ENCODE measurements around the gene VSIG10L.

VSIG10L gene

DNA sequence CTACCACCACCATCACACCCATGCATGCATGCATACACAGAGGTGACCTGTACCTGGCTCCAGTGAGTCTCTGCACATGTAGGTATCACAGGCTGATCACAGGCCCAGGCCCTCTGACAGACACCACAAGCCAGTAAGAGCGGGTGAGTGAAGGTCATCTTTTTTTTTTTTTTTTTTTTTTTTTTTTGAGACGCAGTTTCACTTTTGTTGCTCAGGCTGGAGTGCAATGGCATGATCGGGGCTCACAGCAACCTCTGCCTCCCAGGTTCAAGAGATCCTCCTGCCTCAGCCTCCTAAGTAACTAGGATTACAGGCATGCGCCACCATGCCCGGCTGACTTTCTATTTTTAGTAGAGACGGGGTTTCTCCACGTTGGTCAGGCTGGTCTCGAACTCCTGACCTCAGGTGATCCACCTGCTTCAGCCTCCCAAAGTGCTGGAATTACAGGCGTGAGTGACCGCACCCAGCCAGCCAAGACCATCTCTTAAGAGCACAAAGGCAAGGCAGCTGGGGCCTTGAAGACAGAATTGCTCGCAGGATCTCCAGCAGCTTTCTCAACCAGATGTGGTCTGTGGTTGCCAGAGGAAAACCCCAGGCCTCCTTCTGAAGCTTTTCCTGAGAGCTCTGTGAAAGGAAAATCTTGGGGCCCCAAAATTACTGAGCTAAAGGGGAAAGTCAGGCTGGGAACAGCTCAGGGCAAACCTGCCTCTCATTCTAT lies 33.7 kb upstream of the VSIG10L start:
- 76% methylated on average over 10 of the region's 11 CpGs for WGBS

DNA sequence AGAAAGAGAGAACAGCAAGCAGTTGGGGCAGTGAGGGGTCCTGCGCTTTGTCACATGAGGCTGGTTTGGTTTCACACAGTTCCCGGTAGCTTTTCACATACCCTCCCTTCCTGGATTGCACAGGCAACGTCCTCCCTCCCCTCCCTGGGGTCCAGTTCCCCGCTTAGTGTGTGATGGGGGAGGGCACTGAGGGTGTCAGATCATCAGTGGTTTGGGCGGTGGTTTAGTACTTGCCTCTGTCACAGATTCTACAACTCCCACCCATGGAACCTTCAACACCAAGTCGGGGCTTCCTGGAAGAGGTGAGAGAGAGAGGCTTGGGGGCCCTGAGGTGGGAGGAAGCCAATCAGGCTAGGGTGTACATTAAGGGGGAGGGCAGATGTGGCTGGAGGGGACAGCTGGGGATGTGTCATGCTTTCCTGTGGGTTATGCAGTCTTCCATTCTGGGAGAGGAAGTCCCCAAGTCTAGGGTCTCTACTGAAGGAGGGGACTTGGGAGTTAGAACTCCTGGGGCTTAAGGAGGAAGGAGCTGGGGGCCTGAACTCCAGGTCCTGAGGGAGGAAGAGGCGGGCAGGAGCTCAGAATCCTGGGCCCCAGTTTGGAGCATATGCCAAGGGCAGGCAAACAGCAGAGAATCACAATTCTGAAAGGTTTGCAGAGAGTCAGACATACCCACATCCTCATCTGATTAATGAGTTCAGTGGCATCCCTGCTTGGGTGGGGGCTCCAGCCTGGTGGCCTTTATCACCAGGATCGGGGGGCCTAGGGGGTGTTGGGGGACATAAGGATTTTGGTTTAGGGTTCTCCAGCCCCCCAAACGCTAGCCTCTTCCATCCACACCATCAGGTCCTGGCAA lies 30.9 kb upstream of the VSIG10L start, which contains the start of gene NKG7:
Gene NKG7 (minus strand): TSS at position 6 of the 856 bp plus-strand sequence. CDS start 119 bp downstream, outside the sequence.
- no peak for DNase-seq
- Histone ChIP-seq H3K4me2 (ENCODE audit: low read length, poor library complexity, severe bottlenecking) (no peak within 1 kb of the TSS), H2BK12ac (ENCODE audit: low read length in 2 of 2) (no peak within 1 kb of the TSS), H2BK5ac (ENCODE audit: low read depth, low read length, poor library complexity, severe bottlenecking) (no peak within 1 kb of the TSS), H3K9ac (ENCODE audit: low read length) (no peak within 1 kb of the TSS), H3K23ac (ENCODE audit: low read length in 2 of 2) (no peak within 1 kb of the TSS), H3K4me3 (ENCODE audit: insufficient read depth in 1 of 2, low read depth in 1 of 2, low read length in 2 of 2) (no peak within 1 kb of the TSS), H3K27ac (ENCODE audit: low read length, poor library complexity, severe bottlenecking) (no peak within 1 kb of the TSS), H4K91ac (ENCODE audit: low read length) (no peak within 1 kb of the TSS), H3K14ac (ENCODE audit: low read length in 2 of 2) (no peak within 1 kb of the TSS), H3K4ac (ENCODE audit: low read depth in 1 of 2, low read length in 2 of 2) (no peak within 1 kb of the TSS), H2AK5ac (ENCODE audit: low read length, severe bottlenecking) (no peak within 1 kb of the TSS), H2BK15ac (ENCODE audit: low read depth, poor library complexity, severe bottlenecking) (no peak within 1 kb of the TSS), H3K27me3 (ENCODE audit: control insufficient read depth in 1 of 2, insufficient read depth in 1 of 2, low read length in 2 of 2) (peaks cover 4 to 20% of the 10 kb centered on the region in 2 experiments), H3K36me3 (ENCODE audit: control insufficient read depth in 1 of 2, insufficient read depth in 2 of 2, low read depth in 1 of 2, low read length in 2 of 2) (no peaks in the 10 kb centered on the region), H3K18ac (ENCODE audit: low read depth in 1 of 2, low read length in 2 of 2) (no peak within 1 kb of the TSS), H2AFZ (ENCODE audit: low read depth, low read length) (no peak within 1 kb of the TSS), H4K8ac (ENCODE audit: low read length) (no peak within 1 kb of the TSS), H3K79me1 (replicated peaks; ENCODE audit: low read length, poor library complexity, severe bottlenecking) (peaks cover 6% of the 10 kb centered on the region), H3K4me1 (ENCODE audit: control insufficient read depth, insufficient read depth, low read depth, low read length) (peaks cover 8% of the 10 kb centered on the region), H3K9me3 (ENCODE audit: control insufficient read depth, low read length) (no peaks in the 10 kb centered on the region), H2BK120ac (ENCODE audit: low read depth, low read length) (no peak within 1 kb of the TSS)
- WGBS: 79% methylated on average over 6 of the region's 9 CpGs

More for the DNA sequence above, 33.7 kb upstream of the VSIG10L start:
- no peak overlapping the region for H3K4me3 ChIP-seq (ENCODE audit: insufficient read depth in 1 of 2, low read depth in 1 of 2, low read length in 2 of 2)
- H3K79me1 ChIP-seq (replicated peaks; ENCODE audit: low read length, poor library complexity, severe bottlenecking): no peaks in the 10 kb centered on the region
- H3K9ac ChIP-seq (ENCODE audit: low read length): no peak overlapping the region
- DNase-seq: no peak
- no peaks in the 10 kb centered on the region for H3K4me1 ChIP-seq (ENCODE audit: control insufficient read depth, insufficient read depth, low read depth, low read length)
- H4K8ac ChIP-seq (ENCODE audit: low read length): no peak overlapping the region
- H3K18ac ChIP-seq (ENCODE audit: low read depth in 1 of 2, low read length in 2 of 2): no peak overlapping the region
- no peak overlapping the region for H2BK5ac ChIP-seq (ENCODE audit: low read depth, low read length, poor library complexity, severe bottlenecking)
- no peak overlapping the region for H3K4me2 ChIP-seq (ENCODE audit: low read length, poor library complexity, severe bottlenecking)
- no peak overlapping the region for H2AFZ ChIP-seq (ENCODE audit: low read depth, low read length)
- no peaks in the 10 kb centered on the region for H3K9me3 ChIP-seq (ENCODE audit: control insufficient read depth, low read length)
- no peak overlapping the region for H3K14ac ChIP-seq (ENCODE audit: low read length in 2 of 2)
- H2AK5ac ChIP-seq (ENCODE audit: low read length, severe bottlenecking): no peak overlapping the region
- H2BK120ac ChIP-seq (ENCODE audit: low read depth, low read length): no peak overlapping the region
- H2BK15ac ChIP-seq (ENCODE audit: low read depth, poor library complexity, severe bottlenecking): no peak overlapping the region
- no peak overlapping the region for H3K4ac ChIP-seq (ENCODE audit: low read depth in 1 of 2, low read length in 2 of 2)
- no peak overlapping the region for H4K91ac ChIP-seq (ENCODE audit: low read length)
- no peak overlapping the region for H2BK12ac ChIP-seq (ENCODE audit: low read length in 2 of 2)
- no peaks in the 10 kb centered on the region for H3K36me3 ChIP-seq (ENCODE audit: control insufficient read depth in 1 of 2, insufficient read depth in 2 of 2, low read depth in 1 of 2, low read length in 2 of 2)
- H3K27ac ChIP-seq (ENCODE audit: low read length, poor library complexity, severe bottlenecking): no peak overlapping the region
- H3K27me3 ChIP-seq (ENCODE audit: control insufficient read depth in 1 of 2, insufficient read depth in 1 of 2, low read length in 2 of 2): peaks cover 4 to 20% of the 10 kb centered on the region in 2 experiments
- no peak overlapping the region for H3K23ac ChIP-seq (ENCODE audit: low read length in 2 of 2)

- DNase-seq: no peak
- Histone ChIP-seq H3K23ac (ENCODE audit: low read length in 2 of 2) (no peak overlapping the region), H3K79me1 (replicated peaks; ENCODE audit: low read length, poor library complexity, severe bottlenecking) (peaks cover 6% of the 10 kb centered on the region), H3K14ac (ENCODE audit: low read length in 2 of 2) (no peak overlapping the region), H4K91ac (ENCODE audit: low read length) (no peak overlapping the region), H2AK5ac (ENCODE audit: low read length, severe bottlenecking) (no peak overlapping the region), H2BK12ac (ENCODE audit: low read length in 2 of 2) (no peak overlapping the region), H3K4ac (ENCODE audit: low read depth in 1 of 2, low read length in 2 of 2) (no peak overlapping the region), H3K4me1 (ENCODE audit: control insufficient read depth, insufficient read depth, low read depth, low read length) (peaks cover 8% of the 10 kb centered on the region), H3K18ac (ENCODE audit: low read depth in 1 of 2, low read length in 2 of 2) (no peak overlapping the region), H3K9me3 (ENCODE audit: control insufficient read depth, low read length) (no peaks in the 10 kb centered on the region), H3K27ac (ENCODE audit: low read length, poor library complexity, severe bottlenecking) (no peak overlapping the region), H2BK15ac (ENCODE audit: low read depth, poor library complexity, severe bottlenecking) (no peak overlapping the region), H3K36me3 (ENCODE audit: control insufficient read depth in 1 of 2, insufficient read depth in 2 of 2, low read depth in 1 of 2, low read length in 2 of 2) (no peaks in the 10 kb centered on the region), H3K4me2 (ENCODE audit: low read length, poor library complexity, severe bottlenecking) (no peak overlapping the region), H2AFZ (ENCODE audit: low read depth, low read length) (no peak overlapping the region), H3K4me3 (ENCODE audit: insufficient read depth in 1 of 2, low read depth in 1 of 2, low read length in 2 of 2) (no peak overlapping the region), H2BK120ac (ENCODE audit: low read depth, low read length) (no peak overlapping the region), H3K27me3 (ENCODE audit: control insufficient read depth in 1 of 2, insufficient read depth in 1 of 2, low read length in 2 of 2) (peaks cover 4 to 20% of the 10 kb centered on the region in 2 experiments), H2BK5ac (ENCODE audit: low read depth, low read length, poor library complexity, severe bottlenecking) (no peak overlapping the region), H4K8ac (ENCODE audit: low read length) (no peak overlapping the region), H3K9ac (ENCODE audit: low read length) (no peak overlapping the region)
- WGBS: 90% methylated on average over 18 of the region's 18 CpGs
Observed at GRCh38 chr19:51372021-51372648, 30.2 kb upstream of the VSIG10L start.
